Measurements from ENCODE around the gene TBCB.

- no peak for TF ChIP-seq USF2 (IDR thresholded peaks at IDR 0.05; ENCODE audit: low read depth, low read length)
- no peak for TF ChIP-seq CTCF (conservative IDR thresholded peaks at IDR 0.05; ENCODE audit: low read depth, low read length)
- TF ChIP-seq RAD21 (IDR thresholded peaks at IDR 0.05; ENCODE audit: low read length), result no peak
- no peak for TF ChIP-seq CEBPB (IDR thresholded peaks at IDR 0.05; ENCODE audit: low read depth, low read length)
These were observed 13.5 kb upstream of the TBCB start for GRCh38 chr19:36101550-36102327.
